ENCODE measurements around the gene IL20.
A peak's percentile ranks its signal among the peaks of the same experiment; 100 is the strongest.
"Not testable (repeated sequence)": the region's sequence is repeated elsewhere in the genome, so short reads cannot be mapped to it uniquely, and the experiment has no call there.

Gene IL20

GRCh38 chr1:206843626-206844025, 21.8 kb upstream of the IL20 start:
- no peak for DNase-seq

GRCh38 chr1:206846487-206846886, 18.9 kb upstream of the IL20 start:
- no peak for DNase-seq

DNA sequence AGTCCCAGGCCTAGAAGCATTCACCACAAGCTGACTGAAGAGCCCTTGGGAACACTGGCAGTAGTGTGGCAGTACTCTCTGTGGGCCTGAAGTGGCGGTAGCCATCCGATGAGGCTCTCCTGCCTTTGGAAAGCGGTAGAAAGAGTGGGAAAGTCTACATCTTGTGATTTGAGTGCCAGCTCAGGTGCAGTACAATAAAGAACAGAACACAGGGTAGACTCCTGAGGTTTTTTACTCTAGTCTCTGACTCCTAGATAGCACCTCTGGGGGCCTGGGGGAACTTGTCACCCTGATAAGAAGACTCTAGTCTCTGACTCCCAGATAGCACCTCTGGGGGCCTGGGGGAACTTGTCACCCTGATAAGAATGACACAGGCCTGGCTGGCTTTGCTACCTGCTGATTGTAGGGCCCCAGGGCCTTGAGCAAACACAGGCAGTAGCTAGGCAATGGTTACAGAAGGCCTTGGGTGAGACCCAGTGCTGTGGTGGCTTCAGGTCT, 18.0 kb upstream of the IL20 start:
- no peak for DNase-seq

DNA sequence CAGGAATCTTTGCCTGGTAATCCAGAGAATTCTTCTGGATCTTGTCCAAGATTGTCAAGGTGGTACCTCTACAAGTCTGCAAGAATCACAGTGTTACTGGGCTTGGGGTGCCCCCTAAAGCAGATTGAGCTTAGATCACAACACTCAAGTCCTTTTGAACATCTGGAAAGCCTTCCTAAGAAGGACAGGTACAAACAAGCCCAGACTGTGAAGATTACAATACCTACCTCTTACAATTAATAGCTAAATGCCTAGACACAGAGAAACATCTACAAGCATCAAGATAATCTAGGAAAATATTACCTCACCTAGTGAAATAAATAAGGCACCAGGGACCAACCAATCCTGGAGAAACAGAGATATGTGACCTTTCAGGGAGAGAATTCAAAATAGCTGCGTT, 17.5 kb upstream of the IL20 start:
- DNase-seq: no peak

DNA sequence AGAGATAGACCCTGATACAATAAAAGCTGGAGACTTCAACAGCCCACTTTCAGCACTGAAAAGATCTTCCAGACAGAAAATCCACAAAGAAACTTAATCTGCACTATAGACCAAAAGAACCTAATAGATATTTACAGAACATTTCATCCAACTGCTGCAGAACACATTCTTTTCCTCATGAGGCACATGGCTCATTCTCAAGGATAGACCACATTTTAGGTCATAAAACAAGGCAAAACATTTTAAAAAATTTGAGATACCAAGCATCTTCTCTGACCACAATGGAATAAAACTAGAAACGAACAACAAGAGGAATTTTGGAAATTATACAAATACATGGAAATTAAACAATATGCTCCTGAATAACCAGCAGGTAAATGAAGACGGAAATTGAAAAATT, 15.0 kb upstream of the IL20 start:
- DNase-seq: no peak

- no peak for DNase-seq
These were observed 13.9 kb upstream of the IL20 start for GRCh38 chr1:206851341-206852010.

DNA sequence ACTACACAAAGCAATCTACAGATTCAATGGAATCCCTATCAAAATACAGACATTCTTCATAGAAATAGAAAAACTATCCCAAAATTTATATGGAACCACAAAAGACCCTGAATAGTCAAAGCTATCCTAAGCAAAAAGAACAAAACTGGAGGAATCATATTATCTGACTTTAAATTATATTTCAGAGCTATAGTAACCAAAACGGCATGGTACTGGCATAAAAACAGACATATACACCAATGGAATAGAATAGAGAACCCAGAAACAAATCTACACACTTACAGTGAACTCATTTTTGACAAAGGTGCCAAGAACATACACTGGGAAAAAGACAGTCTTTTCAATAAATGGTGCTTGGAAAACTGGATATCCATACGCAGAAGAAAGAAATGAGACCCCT, 12.8 kb upstream of the IL20 start:
- not testable (repeated sequence) for DNase-seq

GRCh38 chr1:206853696-206854095, 11.7 kb upstream of the IL20 start:
- DNase-seq: not testable (repeated sequence)

DNA sequence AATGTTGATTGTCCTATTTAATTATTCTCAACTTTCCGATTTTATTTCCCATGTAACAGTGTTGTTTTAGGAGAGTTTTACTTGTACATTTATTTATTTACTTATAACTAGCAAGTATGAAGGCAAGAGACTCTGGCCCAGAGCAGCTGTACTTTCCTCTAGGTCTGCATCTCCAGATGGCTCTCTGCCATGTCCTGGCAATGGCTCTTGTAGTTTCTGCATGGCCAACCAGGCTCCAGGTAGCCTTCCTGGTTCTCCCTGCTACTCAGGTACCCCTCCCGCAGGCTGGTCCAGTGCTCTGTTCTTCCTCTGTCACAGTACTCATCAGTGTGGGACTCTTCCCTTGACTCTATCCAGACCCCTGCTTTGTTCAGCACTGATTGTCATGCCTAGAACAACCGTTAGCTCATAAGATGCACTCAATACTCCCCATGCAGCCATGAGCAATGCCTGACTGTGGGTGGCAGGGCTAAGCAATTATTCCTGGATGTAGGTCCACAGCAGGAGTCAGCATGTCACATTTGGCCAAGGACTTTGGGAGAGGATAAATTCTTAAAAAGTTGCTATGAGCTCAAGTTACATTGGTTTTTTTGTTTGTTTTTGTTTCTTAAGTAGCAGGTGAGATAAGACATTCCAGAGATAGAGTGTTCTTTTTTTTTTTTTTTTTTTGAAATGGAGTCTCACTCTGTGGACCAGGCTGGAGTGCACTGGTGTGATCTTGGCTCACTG, 10.9 kb upstream of the IL20 start:
- no peak for DNase-seq

DNA sequence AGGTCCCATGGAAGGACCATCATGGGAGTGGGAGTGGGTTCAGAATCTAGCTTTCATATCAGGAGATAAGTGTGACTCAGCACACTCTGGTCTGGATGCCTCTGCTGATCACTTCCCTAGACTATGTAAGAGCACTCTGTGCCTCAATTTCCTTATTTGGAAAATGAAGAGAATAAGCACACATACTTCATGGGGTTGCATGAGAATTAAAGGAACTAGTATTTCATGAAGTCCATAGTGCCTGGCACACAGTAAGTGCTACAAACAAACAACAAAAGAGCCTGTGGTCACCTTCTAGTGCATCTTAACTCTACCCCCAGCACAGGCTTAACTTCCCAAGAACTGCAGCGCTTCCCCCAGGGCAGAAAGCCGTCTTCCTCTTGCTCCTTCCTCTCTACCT, 9.6 kb upstream of the IL20 start:
- no peak for DNase-seq

DNA sequence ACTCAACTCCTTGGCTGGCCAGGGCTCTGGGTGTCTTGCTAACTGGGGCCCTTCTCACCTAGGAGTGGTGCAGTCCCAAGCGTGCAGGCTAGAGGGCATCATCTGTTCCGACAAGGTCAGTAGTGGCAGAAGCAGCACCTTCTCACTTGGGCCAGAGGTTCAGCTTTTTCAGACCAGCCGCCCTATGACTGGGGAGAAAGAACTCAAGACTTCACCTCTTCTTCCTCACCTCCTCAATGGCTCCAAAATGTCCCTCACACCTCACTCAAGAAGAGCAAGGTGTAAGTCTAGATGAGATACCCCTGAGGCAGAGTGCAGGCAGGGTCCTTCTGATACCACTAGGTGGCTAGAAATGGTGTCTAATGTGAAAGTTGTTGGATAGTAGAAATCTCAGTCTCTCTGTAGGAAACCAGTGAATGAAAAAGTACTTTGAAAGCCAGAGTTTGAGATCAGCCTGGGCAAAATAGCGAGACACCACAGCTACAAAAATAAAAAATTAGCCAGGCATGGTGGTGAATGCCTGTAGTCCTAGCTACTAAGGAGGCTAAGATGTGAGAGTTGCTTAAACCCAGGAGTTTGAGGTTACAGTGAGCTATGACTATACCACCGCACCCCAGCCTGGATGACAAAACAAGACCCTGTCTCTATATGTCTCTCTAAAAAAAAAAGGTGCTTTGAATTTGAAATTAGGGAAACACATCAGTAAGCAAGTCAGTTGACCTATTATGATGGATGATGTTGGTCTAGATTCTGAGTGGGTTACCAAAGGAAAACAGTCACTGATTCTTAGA, 8.6 kb upstream of the IL20 start:
- peak; percentile 23 for DNase-seq

- DNase-seq: peak; percentile 16
These were observed 6.3 kb upstream of the IL20 start for GRCh38 chr1:206859082-206859521.

- no peak for DNase-seq
These were observed 5.3 kb upstream of the IL20 start for GRCh38 chr1:206860165-206860564.

- no peak for DNase-seq
These were observed 2.2 kb upstream of the IL20 start for GRCh38 chr1:206863266-206863665.

GRCh38 chr1:206866062-206866461, 639 bp downstream of the IL20 start:
- DNase-seq: no peak

DNA sequence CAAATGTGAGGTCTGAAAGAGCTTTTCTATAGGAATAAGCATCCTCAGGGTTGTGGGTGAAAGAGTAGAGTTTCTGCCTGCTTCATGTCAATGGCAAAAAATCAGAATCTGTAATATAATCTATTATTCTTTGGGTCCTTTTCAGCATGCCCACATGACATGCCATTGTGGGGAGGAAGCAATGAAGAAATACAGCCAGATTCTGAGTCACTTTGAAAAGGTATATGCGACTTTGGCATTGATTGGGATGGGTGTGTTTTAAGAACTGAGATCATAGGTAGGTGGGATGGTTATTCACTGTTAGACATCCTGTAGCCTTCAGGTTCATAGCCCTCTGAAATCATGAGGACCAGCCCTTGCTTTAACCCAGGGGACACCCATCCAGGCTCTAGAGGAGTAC, 1.8 kb downstream of the IL20 start:
- DNase-seq: no peak

DNA sequence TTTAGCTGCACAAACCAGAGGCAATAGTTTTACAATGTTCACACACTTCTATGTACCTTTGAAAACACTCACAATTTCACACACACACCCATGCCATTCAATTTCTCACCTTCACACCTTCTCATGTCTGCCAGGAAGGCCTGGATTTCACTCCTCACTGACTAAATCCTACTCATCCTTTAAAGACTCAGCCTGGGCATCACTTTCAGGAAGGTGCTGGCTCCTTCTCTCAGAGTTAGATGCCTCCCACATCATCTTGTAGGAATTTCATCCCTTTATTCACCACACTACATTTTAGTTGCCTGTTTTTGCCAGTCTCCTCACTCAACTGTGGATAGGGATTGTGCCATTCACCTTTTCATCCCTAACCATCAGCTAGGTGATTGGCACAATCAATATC, 2.3 kb downstream of the IL20 start:
- DNase-seq: no peak

GRCh38 chr1:206868264-206868663, 2.8 kb downstream of the IL20 start:
- DNase-seq: no peak

GRCh38 chr1:206872139-206872538, 6.7 kb downstream of the IL20 start:
- no peak for DNase-seq

- DNase-seq: no peak
These were observed 8.3 kb downstream of the IL20 start for GRCh38 chr1:206873603-206874188.

DNA sequence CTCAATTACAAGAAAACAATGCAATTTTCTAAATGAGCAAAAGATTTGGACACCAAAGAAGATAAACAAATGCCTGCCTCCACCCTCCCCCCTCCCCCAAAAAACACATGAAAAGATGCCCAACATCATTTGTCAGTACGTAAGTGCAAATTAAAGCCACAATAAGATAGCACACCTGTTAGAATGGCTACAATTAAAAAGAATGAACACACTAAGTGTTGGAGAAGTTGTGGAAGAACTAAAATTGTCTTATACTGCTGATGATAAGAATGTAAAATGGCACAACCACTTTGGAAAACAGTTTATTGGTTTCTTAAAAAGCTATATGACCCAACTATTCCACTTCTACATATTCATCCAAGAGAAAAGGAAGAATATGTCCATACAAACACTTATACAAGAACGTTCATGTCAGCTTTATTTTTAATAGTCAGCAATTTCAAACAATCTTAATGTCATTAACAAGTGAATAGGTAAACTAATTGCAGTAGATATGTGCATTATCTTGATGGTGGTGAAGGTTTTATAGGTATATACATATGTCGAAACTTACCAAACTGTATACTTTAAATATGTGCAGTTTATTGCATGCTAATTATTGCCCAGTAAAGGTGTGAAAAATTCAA, 10.4 kb downstream of the IL20 start:
- no peak for DNase-seq

DNA sequence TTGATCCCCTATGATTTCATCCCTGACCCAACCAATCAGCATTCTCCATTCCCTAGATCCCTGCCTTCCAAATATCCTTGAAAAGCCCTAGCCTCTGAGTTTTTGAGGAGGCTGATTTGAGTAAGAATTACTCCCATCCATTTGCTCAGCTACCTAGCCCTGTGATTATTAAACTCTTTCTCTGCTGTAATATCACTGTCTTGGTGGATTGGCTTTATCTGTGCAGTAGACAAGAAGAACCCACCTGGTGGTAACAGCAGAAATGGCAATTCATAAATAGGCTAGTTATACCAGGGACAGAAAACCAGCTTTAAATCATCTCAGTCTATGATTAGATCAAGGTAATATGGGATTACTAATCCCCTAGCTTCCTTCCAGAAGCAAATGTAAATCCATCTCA, 13.0 kb downstream of the IL20 start:
- DNase-seq: no peak

DNA sequence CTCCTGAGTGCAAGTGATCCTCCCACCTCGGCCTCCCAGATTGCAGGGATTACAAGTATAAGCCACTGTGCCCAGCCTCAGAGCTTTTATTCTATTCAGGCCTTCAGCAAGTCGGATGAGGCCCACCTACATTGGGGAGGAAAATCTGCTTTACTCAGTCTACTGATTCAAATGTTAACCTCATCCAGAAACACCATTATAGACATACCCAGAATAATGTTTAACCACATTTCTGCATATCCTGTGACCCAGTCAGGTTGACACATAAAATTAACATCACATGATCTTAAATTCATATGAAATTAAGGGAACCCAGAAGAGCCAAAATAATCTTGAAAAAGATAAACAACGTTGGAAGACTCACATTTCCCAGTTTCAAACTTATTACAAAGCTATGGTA, 14.9 kb downstream of the IL20 start:
- DNase-seq: no peak

Data from CD4-positive, alpha-beta T cell treated with Interleukin-21 for 1 hour (primary cell).